HepG2 (cell line): ENCODE results near the gene ATG13. TPM values are rescaled to one million over a fixed set of nuclear protein-coding genes. Genes with fewer than 3 reads are reported as not detected.

Source experiments
- ATF7 ChIP-seq, 2 experiments: fragments of 450-650 bp in 1 of 2; sonication (generic) in 1 of 2; formaldehyde crosslinking in 1 of 2; IDR thresholded peaks; 2 replicates each; pipeline versions ENCODE4 v1.4.0 to v1.6.1; 2016 to 2020; ENCODE audit warnings: antibody characterized with exemption in 1 of 2, mild to moderate bottlenecking in 1 of 2, missing genetic modification reagents in 1 of 2
- CREM ChIP-seq, 2 experiments: sonication (generic) in 1 of 2; formaldehyde crosslinking in 1 of 2; IDR thresholded peaks; 2 replicates each; pipeline versions ENCODE4 v1.4.0 to v1.6.1; 2016 to 2020; ENCODE audit warnings: antibody characterized with exemption in 1 of 2, mild to moderate bottlenecking in 1 of 2, missing genetic modification reagents in 1 of 2
- E2F2 ChIP-seq: sonication (generic); formaldehyde crosslinking; IDR thresholded peaks from 2 replicates; pipeline ENCODE4 v1.4.0; 2020; ENCODE audit warnings: missing genetic modification reagents, borderline replicate concordance
- IKZF4 ChIP-seq: sonication (generic); formaldehyde crosslinking; IDR thresholded peaks from 2 replicates; pipeline ENCODE4 v1.5.1; 2020; ENCODE audit warnings: borderline replicate concordance, mild to moderate bottlenecking, low read depth, missing genetic modification reagents; ENCODE audit errors: not compliant biosample characterization
- LRRFIP1 ChIP-seq: sonication (generic); formaldehyde crosslinking; conservative IDR thresholded peaks from 2 replicates; pipeline ENCODE4 v1.4.0; 2020; ENCODE audit warnings: missing genetic modification reagents
- NFATC3 ChIP-seq: sonication (generic); formaldehyde crosslinking; IDR thresholded peaks from 2 replicates; pipeline ENCODE4 v1.5.1; 2020; ENCODE audit warnings: mild to moderate bottlenecking, missing genetic modification reagents
- NKX3-1 ChIP-seq: sonication (generic); formaldehyde crosslinking; IDR thresholded peaks from 2 replicates; pipeline ENCODE4 v1.5.0; 2020; ENCODE audit warnings: missing genetic modification reagents
- PITX1 ChIP-seq: sonication (generic); formaldehyde crosslinking; IDR thresholded peaks from 2 replicates; pipeline ENCODE4 v1.5.1; 2020; ENCODE audit warnings: mild to moderate bottlenecking, missing genetic modification reagents
- SMAD3 ChIP-seq: sonication (generic); formaldehyde crosslinking; IDR thresholded peaks from 2 replicates; pipeline ENCODE4 v1.4.0; 2020; ENCODE audit warnings: missing genetic modification reagents
- SMARCC2 ChIP-seq: fragments of 450-650 bp; IDR thresholded peaks from 2 replicates; pipeline ENCODE4 v1.6.1; 2017; ENCODE audit warnings: antibody characterized with exemption, mild to moderate bottlenecking
- STAT5B ChIP-seq: sonication (generic); formaldehyde crosslinking; IDR thresholded peaks from 2 replicates; pipeline ENCODE4 v1.4.0; 2020; ENCODE audit warnings: missing genetic modification reagents
- YEATS4 ChIP-seq: sonication (generic); formaldehyde crosslinking; IDR thresholded peaks from 2 replicates; pipeline ENCODE4 v1.4.0; 2020; ENCODE audit warnings: missing genetic modification reagents, borderline replicate concordance
- ZBTB49 ChIP-seq: sonication (generic); formaldehyde crosslinking; IDR thresholded peaks from 2 replicates; pipeline ENCODE4 v1.4.0; 2020; ENCODE audit warnings: missing genetic modification reagents, borderline replicate concordance
- ZNF207 ChIP-seq: fragments of 450-650 bp; IDR thresholded peaks from 2 replicates; pipeline ENCODE4 v1.6.1; 2016; ENCODE audit warnings: antibody characterized with exemption, borderline replicate concordance
- ZNF282 ChIP-seq: fragments of 450-650 bp; IDR thresholded peaks from 2 replicates; pipeline ENCODE4 v1.6.1; 2018; ENCODE audit not compliant: partially characterized antibody
- ZNF383 ChIP-seq: sonication (generic); formaldehyde crosslinking; IDR thresholded peaks from 2 replicates; pipeline ENCODE4 v1.4.0; 2020; ENCODE audit warnings: missing genetic modification reagents, mild to moderate bottlenecking, borderline replicate concordance
- ZNF501 ChIP-seq: sonication (generic); formaldehyde crosslinking; IDR thresholded peaks from 2 replicates; pipeline ENCODE4 v1.5.1; 2020; ENCODE audit warnings: mild to moderate bottlenecking, moderate library complexity, missing genetic modification reagents
- ZNF83 ChIP-seq: sonication (generic); formaldehyde crosslinking; IDR thresholded peaks from 2 replicates; pipeline ENCODE4 v1.4.0; 2020; ENCODE audit warnings: missing genetic modification reagents, mild to moderate bottlenecking, borderline replicate concordance
- polyA plus RNA-seq, 8 experiments: library from polyadenylated mRNA; depleted of rRNA in 3 of 8; stranded (reverse) in 7 of 8; unstranded in 1 of 8; fragments of >200 nt; fragmentation: Illumina TruSeq in 4 of 8; extraction: Trizol in 4 of 8; gene quantifications; 2 replicates each; pipeline versions ENCODE4 v1.2.1 to v1.2.3, GENCODE V29; 2011 to 2016; ENCODE audit warnings: low read depth in 4 of 8, missing spikeins in 1 of 8, mixed read lengths in 1 of 8; ENCODE audit not compliant: insufficient read depth in 1 of 8
- total RNA-seq, 5 experiments: library from RNA; depleted of rRNA; stranded (reverse); fragments of >200 nt; fragmentation: Illumina TruSeq; extraction: Trizol; gene quantifications; 2 replicates each; pipeline ENCODE4 v1.2.3, GENCODE V29; 2016; ENCODE audit warnings: low read depth in 1 of 5
- TF ChIP-seq, protein P1 (sequence below), 2 experiments: sonication (generic) in 1 of 2; formaldehyde crosslinking in 1 of 2; IDR thresholded peaks; 2 replicates each; pipeline versions ENCODE4 v1.5.1 to v1.6.1; 2011 to 2020; ENCODE audit warnings: borderline replicate concordance in 1 of 2, low read depth in 1 of 2, low read length in 1 of 2, mild to moderate bottlenecking in 1 of 2, missing genetic modification reagents in 1 of 2, moderate library complexity in 1 of 2

Gene ATG13
- total and polyA plus RNA-seq, 2 of the 13 experiments (the other 11 are each of a cell fraction or from before 2014, with no cell fraction given), result 55.0 to 77.3 TPM

GRCh38 chr11:46719048-46719542, 101.7 kb downstream of the ATG13 start, which contains the start of gene F2 (continued):
- TF ChIP-seq IKZF4, result peak; percentile 13
- no peak for TF ChIP-seq STAT5B (CRISPR knock-in tag)
- 0 out of 2 replicates have a peak, but pooled peaks have one; percentile 66 for TF ChIP-seq E2F2 (CRISPR knock-in tag)
- TF ChIP-seq, protein P1, sequence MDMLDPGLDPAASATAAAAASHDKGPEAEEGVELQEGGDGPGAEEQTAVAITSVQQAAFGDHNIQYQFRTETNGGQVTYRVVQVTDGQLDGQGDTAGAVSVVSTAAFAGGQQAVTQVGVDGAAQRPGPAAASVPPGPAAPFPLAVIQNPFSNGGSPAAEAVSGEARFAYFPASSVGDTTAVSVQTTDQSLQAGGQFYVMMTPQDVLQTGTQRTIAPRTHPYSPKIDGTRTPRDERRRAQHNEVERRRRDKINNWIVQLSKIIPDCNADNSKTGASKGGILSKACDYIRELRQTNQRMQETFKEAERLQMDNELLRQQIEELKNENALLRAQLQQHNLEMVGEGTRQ (IDR thresholded peaks at IDR 0.05; ENCODE audit: low read depth, low read length), result no peak
- TF ChIP-seq, protein P1 (CRISPR knock-in tag; IDR thresholded peaks at IDR 0.05; ENCODE audit: borderline replicate concordance), result no peak
- peak; percentile 79; the same call in 1 of the 2 replicates for TF ChIP-seq ZBTB49 (CRISPR knock-in tag)
- TF ChIP-seq CREM (IDR thresholded peaks at IDR 0.05), result peak; percentile 62; the same call in 1 of the 2 replicates
- TF ChIP-seq CREM (CRISPR knock-in tag; IDR thresholded peaks at IDR 0.05), result no peak
- no peak for TF ChIP-seq ZNF282
- peak; percentile 77 for TF ChIP-seq YEATS4
- no peak for TF ChIP-seq LRRFIP1 (CRISPR knock-in tag)
- no peak for TF ChIP-seq ZNF207
- TF ChIP-seq ATF7 (IDR thresholded peaks at IDR 0.05), result no peak
- TF ChIP-seq ATF7 (CRISPR knock-in tag; IDR thresholded peaks at IDR 0.05), result peak; percentile 34
- peak; percentile 94 for TF ChIP-seq SMAD3 (CRISPR knock-in tag)
- TF ChIP-seq NFATC3 (CRISPR knock-in tag), result peak; percentile 12; the same call in 1 of the 2 replicates
- peak; percentile 87 for TF ChIP-seq PITX1 (CRISPR knock-in tag)
- no peak for TF ChIP-seq ZNF83
- no peak for TF ChIP-seq NKX3-1 (CRISPR knock-in tag)
- TF ChIP-seq SMARCC2, result no peak
- TF ChIP-seq ZNF501, result no peak; the same call in 1 of the 2 replicates
- TF ChIP-seq ZNF383 (CRISPR knock-in tag), result no peak
